Measurements from ENCODE around the gene ARHGAP21.
"Not testable (repeated sequence)": the region's sequence is repeated elsewhere in the genome, so short reads cannot be mapped to it uniquely, and the experiment has no call there.

The ARHGAP21 gene

GRCh38 chr10:24680647-24681524 is 42.8 kb downstream of the ARHGAP21 start:
- H3K4me1 Mint-ChIP-seq = peaks cover 5% of the 10 kb centered on the region
- no peak overlapping the region for H3K4me3 Mint-ChIP-seq
- no peak for DNase-seq (ENCODE audit: low spot score in 2 of 2)
- H3K9me3 Mint-ChIP-seq = no peaks in the 10 kb centered on the region
- no peaks in the 10 kb centered on the region for H3K36me3 Mint-ChIP-seq
- no peak for ATAC-seq
- no peak overlapping the region for H3K27ac Mint-ChIP-seq

DNA sequence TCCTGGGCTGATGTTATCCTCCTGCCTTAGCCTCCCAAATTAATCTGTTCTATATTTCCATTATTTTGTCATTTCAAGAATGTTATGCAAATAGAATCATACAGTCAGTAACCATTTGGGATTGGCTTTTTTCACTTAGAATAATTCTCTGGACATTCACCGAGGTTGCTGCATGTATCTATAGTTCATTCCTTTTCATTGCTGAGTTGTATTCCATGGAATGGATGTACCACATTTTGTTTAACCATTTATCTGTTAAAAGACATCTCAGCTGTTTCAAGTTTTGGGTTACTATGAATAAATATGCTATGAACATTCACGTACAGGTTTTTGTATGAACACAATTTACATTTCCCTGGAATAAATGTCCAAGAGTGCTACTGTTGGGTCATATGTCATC is 44.9 kb downstream of the ARHGAP21 start:
- no peak overlapping the region for H3K27ac Mint-ChIP-seq
- H3K9me3 Mint-ChIP-seq = no peaks in the 10 kb centered on the region
- DNase-seq (ENCODE audit: low spot score in 2 of 2) = no peak
- no peak overlapping the region for H3K4me3 Mint-ChIP-seq
- no peak for ATAC-seq
- H3K36me3 Mint-ChIP-seq = no peaks in the 10 kb centered on the region
- H3K4me1 Mint-ChIP-seq = peaks cover 14% of the 10 kb centered on the region

GRCh38 chr10:24674892-24675632 is 48.6 kb downstream of the ARHGAP21 start:
- no peak for DNase-seq (ENCODE audit: low spot score in 2 of 2)
- peak; percentile 67 for ATAC-seq
- Mint-ChIP-seq H3K36me3 (no peaks in the 10 kb centered on the region), H3K27ac (no peak overlapping the region), H3K4me3 (no peak overlapping the region), H3K4me1 (peaks cover 23% of the 10 kb centered on the region), H3K9me3 (no peaks in the 10 kb centered on the region)

DNA sequence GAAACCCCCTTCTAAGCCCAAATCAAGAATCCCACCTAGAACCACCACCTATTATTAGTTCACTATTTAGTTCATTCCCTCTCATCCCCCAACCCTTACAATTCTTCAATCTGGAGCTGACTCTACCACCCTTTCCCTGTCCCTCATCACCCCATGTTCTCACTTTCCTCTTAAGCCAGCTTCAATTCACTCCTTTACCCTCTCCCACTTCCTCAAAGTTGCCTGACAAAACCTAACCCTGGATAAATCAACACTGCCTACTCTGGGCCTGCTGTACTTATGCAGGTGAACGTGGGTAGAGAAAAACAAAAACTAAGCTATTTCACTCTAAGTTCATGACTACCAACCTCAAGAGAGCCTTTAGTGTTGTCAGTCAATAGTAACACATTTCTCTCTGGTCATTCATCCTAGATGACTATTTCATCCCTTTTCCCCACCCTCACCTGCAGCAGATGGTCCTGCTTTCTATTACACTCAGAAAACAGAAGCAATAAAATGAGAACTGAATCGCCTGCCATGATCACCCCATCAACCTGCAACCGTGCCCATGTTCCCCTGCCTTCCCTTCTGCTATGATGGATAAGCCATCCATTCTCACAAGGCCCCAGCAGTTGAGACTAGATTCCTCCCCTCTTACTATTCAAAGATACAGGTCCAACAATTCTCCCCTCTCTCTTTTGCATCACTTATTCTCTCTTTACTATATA is 52.6 kb downstream of the ARHGAP21 start:
- Mint-ChIP-seq H3K36me3 (no peaks in the 10 kb centered on the region), H3K4me1 (peaks cover 20% of the 10 kb centered on the region), H3K9me3 (no peaks in the 10 kb centered on the region), H3K4me3 (no peak overlapping the region), H3K27ac (no peak overlapping the region)
- DNase-seq (ENCODE audit: low spot score in 2 of 2) (no peak), ATAC-seq (no peak)

GRCh38 chr10:24669285-24669852 is 54.3 kb downstream of the ARHGAP21 start:
- H3K36me3 Mint-ChIP-seq = no peaks in the 10 kb centered on the region
- DNase-seq (ENCODE audit: low spot score in 2 of 2) (no peak), ATAC-seq (no peak)
- H3K4me3 Mint-ChIP-seq = no peak overlapping the region
- H3K27ac Mint-ChIP-seq = no peak overlapping the region
- H3K4me1 Mint-ChIP-seq = peaks cover 9% of the 10 kb centered on the region
- no peaks in the 10 kb centered on the region for H3K9me3 Mint-ChIP-seq

DNA sequence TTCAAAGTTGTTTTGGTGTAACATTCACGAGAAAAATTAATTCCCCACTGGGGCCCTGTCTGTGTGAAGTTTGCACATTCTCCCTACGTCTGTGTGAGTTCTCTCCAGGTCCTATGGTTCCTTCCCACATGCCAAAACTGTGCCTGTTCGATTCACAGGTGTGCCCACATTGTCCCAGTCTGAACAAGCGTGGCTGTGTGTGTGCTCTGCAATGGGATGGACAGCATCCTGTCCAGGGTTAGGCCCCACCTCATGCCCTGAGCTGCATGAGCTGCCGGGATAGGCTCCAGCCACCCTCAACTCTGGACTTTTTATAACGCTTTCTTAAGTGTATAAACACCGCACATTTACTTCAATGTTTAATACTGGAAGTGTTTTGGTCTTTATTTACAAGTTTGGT is 55.4 kb downstream of the ARHGAP21 start:
- DNase-seq (ENCODE audit: low spot score in 2 of 2) (no peak), ATAC-seq (no peak)
- H3K4me3 Mint-ChIP-seq = no peak overlapping the region
- no peak overlapping the region for H3K27ac Mint-ChIP-seq
- H3K9me3 Mint-ChIP-seq = no peaks in the 10 kb centered on the region
- peaks cover 9% of the 10 kb centered on the region for H3K4me1 Mint-ChIP-seq
- no peaks in the 10 kb centered on the region for H3K36me3 Mint-ChIP-seq

GRCh38 chr10:24664991-24665390 is 58.7 kb downstream of the ARHGAP21 start:
- H3K4me1 Mint-ChIP-seq = no peaks in the 10 kb centered on the region
- no peaks in the 10 kb centered on the region for H3K9me3 Mint-ChIP-seq
- DNase-seq (ENCODE audit: low spot score in 2 of 2) (no peak), ATAC-seq (no peak)
- no peak overlapping the region for H3K4me3 Mint-ChIP-seq
- H3K36me3 Mint-ChIP-seq = no peaks in the 10 kb centered on the region
- no peak overlapping the region for H3K27ac Mint-ChIP-seq

DNA sequence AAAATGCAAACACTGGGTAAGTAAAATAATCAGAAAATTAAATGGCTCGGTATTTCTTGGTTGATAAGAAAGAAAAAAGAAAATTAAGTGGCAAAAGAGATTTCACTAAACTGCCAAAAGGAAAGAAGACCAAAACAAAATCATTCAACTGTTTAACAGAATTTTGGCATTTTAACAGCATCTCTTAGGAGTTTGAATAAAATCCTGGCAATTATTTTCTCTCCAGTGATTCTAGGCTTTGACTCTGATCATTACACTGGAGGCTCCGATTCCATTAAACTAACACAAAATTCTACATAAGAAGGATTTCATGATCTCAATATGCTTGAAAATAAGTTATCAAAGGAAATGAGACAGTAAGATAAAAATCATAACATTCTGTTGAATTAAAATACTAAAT is 62.3 kb downstream of the ARHGAP21 start:
- ATAC-seq (no peak), DNase-seq (ENCODE audit: low spot score in 2 of 2) (no peak)
- Mint-ChIP-seq H3K4me3 (no peak overlapping the region), H3K4me1 (no peaks in the 10 kb centered on the region), H3K27ac (no peak overlapping the region), H3K36me3 (no peaks in the 10 kb centered on the region), H3K9me3 (no peaks in the 10 kb centered on the region)

- not testable (repeated sequence) for H3K4me1 Mint-ChIP-seq; H3K27ac Mint-ChIP-seq; H3K9me3 Mint-ChIP-seq; H3K36me3 Mint-ChIP-seq; DNase-seq (ENCODE audit: low spot score in 2 of 2); H3K4me3 Mint-ChIP-seq; ATAC-seq
Measured at GRCh38 chr10:24658319-24658718, 65.4 kb downstream of the ARHGAP21 start.

DNA sequence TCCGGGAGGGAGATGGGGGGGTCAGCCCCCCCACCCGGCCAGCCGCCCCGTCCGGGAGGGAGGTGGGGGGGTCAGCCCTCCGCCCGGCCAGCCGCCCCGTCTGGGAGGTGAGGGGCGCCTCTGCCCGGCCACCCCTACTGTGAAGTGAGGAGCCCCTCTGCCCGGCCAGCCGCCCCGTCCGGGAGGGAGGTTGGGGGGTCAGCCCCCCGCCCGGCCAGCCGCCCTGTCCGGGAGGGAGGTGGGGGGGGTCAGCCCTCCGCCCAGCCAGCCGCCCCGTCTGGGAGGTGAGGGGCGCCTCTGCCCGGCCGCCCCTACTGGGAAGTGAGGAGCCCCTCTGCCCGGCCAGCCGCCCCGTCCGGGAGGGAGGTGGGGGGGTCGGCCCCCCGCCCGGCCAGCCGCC is 67.4 kb downstream of the ARHGAP21 start:
- DNase-seq (ENCODE audit: low spot score in 2 of 2); H3K36me3 Mint-ChIP-seq; H3K27ac Mint-ChIP-seq; H3K4me1 Mint-ChIP-seq; ATAC-seq; H3K9me3 Mint-ChIP-seq; H3K4me3 Mint-ChIP-seq: not testable (repeated sequence)

GRCh38 chr10:24652381-24652957 is 71.2 kb downstream of the ARHGAP21 start:
- no peaks in the 10 kb centered on the region for H3K4me1 Mint-ChIP-seq
- no peaks in the 10 kb centered on the region for H3K36me3 Mint-ChIP-seq
- H3K4me3 Mint-ChIP-seq = no peak overlapping the region
- H3K27ac Mint-ChIP-seq = no peak overlapping the region
- ATAC-seq (peak; percentile 31), DNase-seq (ENCODE audit: low spot score in 2 of 2) (no peak)
- H3K9me3 Mint-ChIP-seq = no peaks in the 10 kb centered on the region

GRCh38 chr10:24651923-24652322 is 71.8 kb downstream of the ARHGAP21 start:
- H3K27ac Mint-ChIP-seq = no peak overlapping the region
- H3K36me3 Mint-ChIP-seq = no peaks in the 10 kb centered on the region
- no peaks in the 10 kb centered on the region for H3K9me3 Mint-ChIP-seq
- no peak overlapping the region for H3K4me3 Mint-ChIP-seq
- H3K4me1 Mint-ChIP-seq = no peaks in the 10 kb centered on the region
- ATAC-seq (no peak), DNase-seq (ENCODE audit: low spot score in 2 of 2) (no peak)

GRCh38 chr10:24650669-24651391 is 72.9 kb downstream of the ARHGAP21 start:
- no peak for DNase-seq (ENCODE audit: low spot score in 2 of 2)
- Mint-ChIP-seq H3K9me3 (no peaks in the 10 kb centered on the region), H3K36me3 (no peaks in the 10 kb centered on the region), H3K4me1 (no peaks in the 10 kb centered on the region), H3K4me3 (no peak overlapping the region), H3K27ac (no peak overlapping the region)
- ATAC-seq = no peak

DNA sequence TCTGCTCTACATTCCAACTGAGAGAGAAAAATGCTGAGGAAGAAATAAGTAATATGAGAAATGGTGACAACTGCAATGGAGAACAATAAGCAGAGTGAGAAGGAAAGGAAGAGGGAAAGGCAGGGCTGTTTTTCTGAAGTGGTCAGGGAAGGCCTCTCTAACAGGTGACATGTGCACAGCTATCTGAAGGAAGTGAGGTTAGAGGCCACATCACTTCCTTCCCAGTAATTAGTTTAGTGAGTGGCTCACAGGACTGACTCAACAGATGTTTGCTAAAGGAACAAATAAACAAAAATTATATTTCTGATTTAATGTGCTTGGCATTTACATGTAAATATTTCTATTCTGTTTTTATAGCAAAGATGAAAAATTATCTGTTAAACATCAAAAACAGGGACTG is 77.9 kb downstream of the ARHGAP21 start:
- Mint-ChIP-seq H3K27ac (no peak overlapping the region), H3K36me3 (no peaks in the 10 kb centered on the region), H3K4me1 (no peaks in the 10 kb centered on the region), H3K9me3 (no peaks in the 10 kb centered on the region), H3K4me3 (no peak overlapping the region)
- ATAC-seq = peak; percentile 85
- DNase-seq (ENCODE audit: low spot score in 2 of 2) = no peak
